ENCODE data around the gene ABCB8. TPM values are rescaled to one million over a fixed set of nuclear protein-coding genes. Genes with fewer than 3 reads are reported as not detected.
A peak's percentile ranks its signal among the peaks of the same experiment; 100 is the strongest.

The ABCB8 gene
- total and polyA plus RNA-seq, 9 of the 15 experiments (the other 6 are each of a cell fraction or from before 2014, with no cell fraction given) = 7.6 to 106 (median 36.3) TPM

DNA sequence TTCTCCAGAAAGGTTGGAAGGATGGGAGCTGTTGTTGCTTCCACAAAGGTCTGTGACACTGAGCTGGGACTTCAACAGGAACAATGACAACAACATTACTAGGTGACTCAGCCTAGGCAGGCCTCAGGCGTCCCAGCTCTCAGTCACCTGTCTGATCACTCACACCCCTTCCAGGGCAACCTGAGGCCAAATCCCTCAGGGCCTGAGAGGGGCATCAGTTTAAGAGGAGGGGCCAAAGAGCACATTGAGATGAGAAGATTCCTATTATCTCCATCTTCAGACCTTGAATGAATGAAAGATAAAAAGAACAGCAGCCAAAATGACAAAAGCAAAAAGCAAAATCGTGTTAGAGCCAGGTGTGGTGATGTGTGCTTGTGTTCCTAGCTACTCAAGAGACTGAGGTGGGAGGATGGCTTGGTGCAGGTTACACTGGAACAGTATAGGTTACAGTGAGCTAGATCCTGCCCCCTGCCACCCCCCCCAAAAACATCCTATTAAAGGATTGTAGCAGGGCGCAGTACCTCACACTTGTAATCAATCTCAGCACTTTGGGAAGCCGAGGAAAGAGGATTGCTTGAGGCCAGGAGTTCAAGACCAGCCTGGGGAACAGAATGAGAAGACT lies 3.7 kb upstream of the ABCB8 start, which contains the start of gene ATG9B (continued):
- TF ChIP-seq, protein P1, sequence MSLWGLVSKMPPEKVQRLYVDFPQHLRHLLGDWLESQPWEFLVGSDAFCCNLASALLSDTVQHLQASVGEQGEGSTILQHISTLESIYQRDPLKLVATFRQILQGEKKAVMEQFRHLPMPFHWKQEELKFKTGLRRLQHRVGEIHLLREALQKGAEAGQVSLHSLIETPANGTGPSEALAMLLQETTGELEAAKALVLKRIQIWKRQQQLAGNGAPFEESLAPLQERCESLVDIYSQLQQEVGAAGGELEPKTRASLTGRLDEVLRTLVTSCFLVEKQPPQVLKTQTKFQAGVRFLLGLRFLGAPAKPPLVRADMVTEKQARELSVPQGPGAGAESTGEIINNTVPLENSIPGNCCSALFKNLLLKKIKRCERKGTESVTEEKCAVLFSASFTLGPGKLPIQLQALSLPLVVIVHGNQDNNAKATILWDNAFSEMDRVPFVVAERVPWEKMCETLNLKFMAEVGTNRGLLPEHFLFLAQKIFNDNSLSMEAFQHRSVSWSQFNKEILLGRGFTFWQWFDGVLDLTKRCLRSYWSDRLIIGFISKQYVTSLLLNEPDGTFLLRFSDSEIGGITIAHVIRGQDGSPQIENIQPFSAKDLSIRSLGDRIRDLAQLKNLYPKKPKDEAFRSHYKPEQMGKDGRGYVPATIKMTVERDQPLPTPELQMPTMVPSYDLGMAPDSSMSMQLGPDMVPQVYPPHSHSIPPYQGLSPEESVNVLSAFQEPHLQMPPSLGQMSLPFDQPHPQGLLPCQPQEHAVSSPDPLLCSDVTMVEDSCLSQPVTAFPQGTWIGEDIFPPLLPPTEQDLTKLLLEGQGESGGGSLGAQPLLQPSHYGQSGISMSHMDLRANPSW (CRISPR knock-in tag; IDR thresholded peaks at IDR 0.05) = 0 out of 2 replicates have a peak, but pooled peaks have one; percentile 51
- TF ChIP-seq NCOA2 (IDR thresholded peaks at IDR 0.05; ENCODE audit: partially characterized antibody in 2 of 2) (no peak), CBX8 (IDR thresholded peaks at IDR 0.05; ENCODE audit: borderline replicate concordance, extremely low read depth, low read depth, low read length, poor library complexity, severe bottlenecking) (no peak), ZKSCAN3 (CRISPR knock-in tag; IDR thresholded peaks at IDR 0.05) (no peak), FOXA3 (CRISPR knock-in tag; conservative IDR thresholded peaks at IDR 0.05 in 1 of 2, IDR thresholded peaks at IDR 0.05 in 1 of 2) (no peak), HLTF (IDR thresholded peaks at IDR 0.05) (no peak), E2F3 (CRISPR knock-in tag; IDR thresholded peaks at IDR 0.05) (no peak), TRIM28 (IDR thresholded peaks at IDR 0.05) (no peak), KDM4B (IDR thresholded peaks at IDR 0.05; ENCODE audit: borderline replicate concordance in 2 of 2, low read depth in 1 of 2) (no peak), ZNF124 (CRISPR knock-in tag; IDR thresholded peaks at IDR 0.05) (no peak), ZNF830 (CRISPR knock-in tag; IDR thresholded peaks at IDR 0.05) (no peak), ETV1 (tag; conservative IDR thresholded peaks at IDR 0.05; ENCODE audit: low read depth) (no peak), CHD2 (IDR thresholded peaks at IDR 0.05; ENCODE audit: low read depth, low read length) (no peak), SIN3B (IDR thresholded peaks at IDR 0.05; ENCODE audit: low read depth) (no peak), ZNF561 (CRISPR knock-in tag; conservative IDR thresholded peaks at IDR 0.05) (no peak), FOXJ2 (tag; IDR thresholded peaks at IDR 0.05) (no peak), SMC3 (conservative IDR thresholded peaks at IDR 0.05; ENCODE audit: insufficient read depth, low read depth, low read length) (no peak)
- TF ChIP-seq, protein P2, sequence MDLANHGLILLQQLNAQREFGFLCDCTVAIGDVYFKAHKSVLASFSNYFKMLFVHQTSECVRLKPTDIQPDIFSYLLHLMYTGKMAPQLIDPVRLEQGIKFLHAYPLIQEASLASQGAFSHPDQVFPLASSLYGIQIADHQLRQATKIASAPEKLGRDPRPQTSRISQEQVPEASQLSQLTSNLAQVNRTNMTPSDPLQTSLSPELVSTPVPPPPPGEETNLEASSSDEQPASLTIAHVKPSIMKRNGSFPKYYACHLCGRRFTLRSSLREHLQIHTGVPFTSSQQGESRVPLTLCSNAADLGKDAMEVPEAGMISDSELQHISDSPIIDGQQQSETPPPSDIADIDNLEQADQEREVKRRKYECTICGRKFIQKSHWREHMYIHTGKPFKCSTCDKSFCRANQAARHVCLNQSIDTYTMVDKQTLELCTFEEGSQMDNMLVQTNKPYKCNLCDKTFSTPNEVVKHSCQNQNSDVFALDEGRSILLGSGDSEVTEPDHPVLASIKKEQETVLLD (IDR thresholded peaks at IDR 0.05) = no peak
- TF ChIP-seq, protein P3, sequence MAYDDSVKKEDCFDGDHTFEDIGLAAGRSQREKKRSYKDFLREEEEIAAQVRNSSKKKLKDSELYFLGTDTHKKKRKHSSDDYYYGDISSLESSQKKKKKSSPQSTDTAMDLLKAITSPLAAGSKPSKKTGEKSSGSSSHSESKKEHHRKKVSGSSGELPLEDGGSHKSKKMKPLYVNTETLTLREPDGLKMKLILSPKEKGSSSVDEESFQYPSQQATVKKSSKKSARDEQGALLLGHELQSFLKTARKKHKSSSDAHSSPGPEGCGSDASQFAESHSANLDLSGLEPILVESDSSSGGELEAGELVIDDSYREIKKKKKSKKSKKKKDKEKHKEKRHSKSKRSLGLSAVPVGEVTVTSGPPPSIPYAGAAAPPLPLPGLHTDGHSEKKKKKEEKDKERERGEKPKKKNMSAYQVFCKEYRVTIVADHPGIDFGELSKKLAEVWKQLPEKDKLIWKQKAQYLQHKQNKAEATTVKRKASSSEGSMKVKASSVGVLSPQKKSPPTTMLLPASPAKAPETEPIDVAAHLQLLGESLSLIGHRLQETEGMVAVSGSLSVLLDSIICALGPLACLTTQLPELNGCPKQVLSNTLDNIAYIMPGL (CRISPR knock-in tag; IDR thresholded peaks at IDR 0.05) = no peak
- TF ChIP-seq, protein P4, sequence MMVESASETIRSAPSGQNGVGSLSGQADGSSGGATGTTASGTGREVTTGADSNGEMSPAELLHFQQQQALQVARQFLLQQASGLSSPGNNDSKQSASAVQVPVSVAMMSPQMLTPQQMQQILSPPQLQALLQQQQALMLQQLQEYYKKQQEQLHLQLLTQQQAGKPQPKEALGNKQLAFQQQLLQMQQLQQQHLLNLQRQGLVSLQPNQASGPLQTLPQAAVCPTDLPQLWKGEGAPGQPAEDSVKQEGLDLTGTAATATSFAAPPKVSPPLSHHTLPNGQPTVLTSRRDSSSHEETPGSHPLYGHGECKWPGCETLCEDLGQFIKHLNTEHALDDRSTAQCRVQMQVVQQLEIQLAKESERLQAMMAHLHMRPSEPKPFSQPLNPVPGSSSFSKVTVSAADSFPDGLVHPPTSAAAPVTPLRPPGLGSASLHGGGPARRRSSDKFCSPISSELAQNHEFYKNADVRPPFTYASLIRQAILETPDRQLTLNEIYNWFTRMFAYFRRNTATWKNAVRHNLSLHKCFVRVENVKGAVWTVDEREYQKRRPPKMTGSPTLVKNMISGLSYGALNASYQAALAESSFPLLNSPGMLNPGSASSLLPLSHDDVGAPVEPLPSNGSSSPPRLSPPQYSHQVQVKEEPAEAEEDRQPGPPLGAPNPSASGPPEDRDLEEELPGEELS (CRISPR knock-in tag; IDR thresholded peaks at IDR 0.05; ENCODE audit: borderline replicate concordance) = no peak

Measured in K562 (cell line).